CD4-positive, alpha-beta T cell (primary cell): ENCODE measurements around the gene LAMA4. TPM values are rescaled to one million over a fixed set of nuclear protein-coding genes. Genes with fewer than 3 reads are reported as not detected.

ENCODE experiments used
- ATAC-seq: fragments of 200-7000 bp; cut with Tn5 transposase; one replicate; pipeline ENCODE4 v1.10.0; 2022; ENCODE audit warnings: mild to moderate bottlenecking; ENCODE audit not compliant: poor library complexity
- CTCF ChIA-PET: fragments of 350-600 bp; sonication (Branson Sonifier 250); formaldehyde crosslinking; loops from one replicate; lab custom pipeline; 2021; ENCODE audit warnings: antibody characterized with exemption, inconsistent platforms; lab: Charles Lee
- POLR2A ChIA-PET: fragments of 350-600 bp; sonication (Branson Sonifier 250); formaldehyde crosslinking; loops from one replicate; lab custom pipeline; 2021; ENCODE audit warnings: antibody characterized with exemption, inconsistent platforms; lab: Charles Lee
- DNase-seq, 14 experiments: peaks; one replicate each; pipeline ENCODE4 v3.0.0-alpha.2; 2013 to 2020; ENCODE audit warnings: mixed read lengths in 2 of 14
- H3K27ac ChIP-seq, 2 donors: one replicate each; pipeline versions ENCODE4 v1.5.1 to v1.7.0; 2013; ENCODE audit warnings: low read length in 2 of 2, low read depth in 1 of 2, mild to moderate bottlenecking in 1 of 2
- H3K27me3 ChIP-seq, 2 experiments: 1 replicate in 1 of 2; 2 replicates in 1 of 2; pipeline versions ENCODE4 v1.6.1 to v1.7.0; 2013; ENCODE audit warnings: low read length in 2 of 2, control low read depth in 1 of 2, mild to moderate bottlenecking in 1 of 2, moderate library complexity in 1 of 2; ENCODE audit not compliant: insufficient read depth in 2 of 2, control insufficient read depth in 1 of 2
- H3K36me3 ChIP-seq: one replicate; pipeline ENCODE4 v1.6.1; 2013; ENCODE audit warnings: low read length, control low read depth; ENCODE audit not compliant: insufficient read depth
- H3K4me1 ChIP-seq: one replicate; pipeline ENCODE4 v1.6.1; 2013; ENCODE audit warnings: low read length, control low read depth; ENCODE audit not compliant: insufficient read depth
- H3K4me3 ChIP-seq: one replicate; pipeline ENCODE4 v1.5.1; 2013; ENCODE audit warnings: mild to moderate bottlenecking, low read length, moderate library complexity
- H3K9me3 ChIP-seq, 2 experiments: 1 replicate in 1 of 2; 2 replicates in 1 of 2; pipeline versions ENCODE4 v1.6.1 to v1.7.0; 2013; ENCODE audit warnings: low read length in 2 of 2, mild to moderate bottlenecking in 2 of 2, control low read depth in 1 of 2, moderate library complexity in 1 of 2; ENCODE audit not compliant: control insufficient read depth in 1 of 2, insufficient read depth in 1 of 2
- H3K27ac Mint-ChIP-seq: one replicate; pipeline ENCODE4 v1.8.0; 2020; ENCODE audit warnings: mixed read lengths
- H3K27me3 Mint-ChIP-seq: one replicate; pipeline ENCODE4 v1.8.0; 2021; ENCODE audit warnings: mixed read lengths
- H3K36me3 Mint-ChIP-seq: one replicate; pipeline ENCODE4 v1.8.0; 2021; ENCODE audit warnings: low read depth, mixed read lengths
- H3K4me1 Mint-ChIP-seq: one replicate; pipeline ENCODE4 v1.8.0; 2021; ENCODE audit warnings: low read depth, mixed read lengths
- H3K4me3 Mint-ChIP-seq: one replicate; pipeline ENCODE4 v1.8.0; 2020; ENCODE audit warnings: mild to moderate bottlenecking, mixed read lengths
- H3K9me3 Mint-ChIP-seq: one replicate; pipeline ENCODE4 v1.8.0; 2020; ENCODE audit warnings: mixed read lengths
- intact Hi-C, 2 experiments: fragments of 100-400 bp; cut with DNase I in 1 of 2; cut with micrococcal nuclease in 1 of 2; formaldehyde crosslinking; loops; one replicate each; pipeline versions ENCODE4 v1.15.1 to v1.9.0; 2023 to 2025; cut with DNase I, micrococcal nuclease
- total RNA-seq, 174 experiments: library from RNA in 2 of 174; stranded (reverse) in 2 of 174; gene quantifications; one replicate each; pipeline ENCODE4 v1.2.3 and lab custom pipeline; 2021 to 2026
- TF ChIP-seq, protein P1 (sequence below): fragments of 200-600 bp; IDR thresholded peaks from one replicate; pipeline ENCODE4 v1.8.0; 2022; ENCODE audit warnings: antibody characterized with exemption, mild to moderate bottlenecking

Gene LAMA4
- total RNA-seq, 2 experiments from 2014 or later, result not detected

DNA sequence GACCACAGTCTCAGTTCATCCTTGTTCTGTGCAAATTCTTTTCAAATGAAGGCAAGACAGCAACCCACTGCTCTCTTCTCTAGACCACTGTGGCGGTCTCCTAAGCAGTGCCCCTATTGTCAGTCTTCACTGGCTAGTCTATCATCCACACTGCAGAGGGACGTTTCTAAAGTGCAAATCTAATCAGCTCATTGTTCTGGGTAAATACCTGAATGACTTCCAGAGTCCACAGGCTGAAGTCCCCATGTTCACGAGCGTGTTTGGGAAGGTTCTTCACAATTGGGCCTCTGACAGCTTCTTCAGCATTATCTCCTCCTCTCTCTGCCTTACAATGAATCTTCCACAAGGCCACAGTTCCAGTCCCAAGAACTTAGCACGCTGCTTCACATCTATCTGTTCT, 73.2 kb downstream of the LAMA4 start:
- Histone ChIP-seq H3K4me1 (no peaks in the 10 kb centered on the region), H3K9me3 (no peaks in the 10 kb centered on the region), H3K36me3 (no peaks in the 10 kb centered on the region), H3K27ac (no peak overlapping the region), H3K4me3 (no peak overlapping the region), H3K27me3 (peaks cover 7 to 16% of the 10 kb centered on the region in 2 experiments)
- no peaks in the 10 kb centered on the region for H3K36me3 Mint-ChIP-seq
- ChIA-PET CTCF (interaction anchor here (1.6 kb wide), 1 partner anchor 1678 kb away, joined by 4 read pairs; no protein-coding TSS in a partner anchor), POLR2A (no interaction called here)
- TF ChIP-seq, protein P1, sequence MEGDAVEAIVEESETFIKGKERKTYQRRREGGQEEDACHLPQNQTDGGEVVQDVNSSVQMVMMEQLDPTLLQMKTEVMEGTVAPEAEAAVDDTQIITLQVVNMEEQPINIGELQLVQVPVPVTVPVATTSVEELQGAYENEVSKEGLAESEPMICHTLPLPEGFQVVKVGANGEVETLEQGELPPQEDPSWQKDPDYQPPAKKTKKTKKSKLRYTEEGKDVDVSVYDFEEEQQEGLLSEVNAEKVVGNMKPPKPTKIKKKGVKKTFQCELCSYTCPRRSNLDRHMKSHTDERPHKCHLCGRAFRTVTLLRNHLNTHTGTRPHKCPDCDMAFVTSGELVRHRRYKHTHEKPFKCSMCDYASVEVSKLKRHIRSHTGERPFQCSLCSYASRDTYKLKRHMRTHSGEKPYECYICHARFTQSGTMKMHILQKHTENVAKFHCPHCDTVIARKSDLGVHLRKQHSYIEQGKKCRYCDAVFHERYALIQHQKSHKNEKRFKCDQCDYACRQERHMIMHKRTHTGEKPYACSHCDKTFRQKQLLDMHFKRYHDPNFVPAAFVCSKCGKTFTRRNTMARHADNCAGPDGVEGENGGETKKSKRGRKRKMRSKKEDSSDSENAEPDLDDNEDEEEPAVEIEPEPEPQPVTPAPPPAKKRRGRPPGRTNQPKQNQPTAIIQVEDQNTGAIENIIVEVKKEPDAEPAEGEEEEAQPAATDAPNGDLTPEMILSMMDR, result no peak
- DNase-seq (no peak), ATAC-seq (no peak)
- no peak overlapping the region for H3K27ac Mint-ChIP-seq
- no peak overlapping the region for H3K4me3 Mint-ChIP-seq
- H3K4me1 Mint-ChIP-seq, result no peaks in the 10 kb centered on the region
- no peaks in the 10 kb centered on the region for H3K9me3 Mint-ChIP-seq
- H3K27me3 Mint-ChIP-seq, result peaks cover 31% of the 10 kb centered on the region
- intact Hi-C loops, result loop anchor here in 1 of 2 experiments (2.0 to 5.0 kb wide), 2 partner anchors 1676 to 1728 kb away; partner anchors contain the start of gene MARCKS

DNA sequence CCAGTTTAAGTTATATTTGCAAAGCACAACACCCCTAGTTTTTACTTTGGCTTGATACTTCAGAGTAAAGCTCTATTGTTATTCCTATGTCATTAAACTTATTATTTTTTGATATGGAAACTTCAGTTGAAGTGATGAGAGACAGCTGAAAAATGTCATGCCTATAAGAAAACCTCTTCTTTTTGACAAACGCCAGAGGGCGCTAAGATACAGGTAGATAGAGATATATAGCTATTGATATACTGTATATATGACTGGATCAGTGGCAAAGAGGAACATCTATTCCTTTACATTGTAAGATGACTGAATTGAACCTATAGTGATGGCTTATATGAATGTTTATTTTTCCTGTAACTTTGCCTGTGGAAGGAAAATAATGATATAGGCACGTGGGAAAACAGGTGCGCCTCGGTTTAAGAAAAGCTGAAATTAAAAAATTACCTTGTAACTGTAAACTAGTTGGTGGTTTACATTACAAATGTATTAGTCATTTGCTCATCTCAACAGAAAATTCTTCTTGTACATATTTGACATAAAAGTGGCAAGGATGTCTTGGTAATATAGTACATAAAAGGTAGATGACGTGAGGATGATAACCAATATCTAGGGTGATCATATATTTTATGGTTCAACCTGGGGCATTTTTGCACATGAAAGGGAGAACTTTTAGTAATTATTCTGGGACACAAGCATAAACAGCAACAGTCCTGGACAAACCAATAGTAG, 74.1 kb downstream of the LAMA4 start:
- Histone ChIP-seq H3K9me3 (no peaks in the 10 kb centered on the region), H3K36me3 (no peaks in the 10 kb centered on the region), H3K27me3 (peaks cover 10 to 13% of the 10 kb centered on the region in 2 experiments), H3K4me3 (no peak overlapping the region), H3K4me1 (no peaks in the 10 kb centered on the region), H3K27ac (no peak overlapping the region)
- peak in 9 of 14 experiments; percentile 3 to 83 (median 39) for DNase-seq
- peaks cover 31% of the 10 kb centered on the region for H3K27me3 Mint-ChIP-seq
- H3K9me3 Mint-ChIP-seq, result no peaks in the 10 kb centered on the region
- no peak overlapping the region for H3K27ac Mint-ChIP-seq
- peak; percentile 52 for ATAC-seq
- no peaks in the 10 kb centered on the region for H3K4me1 Mint-ChIP-seq
- ChIA-PET CTCF (interaction anchor here (0.6 to 1.6 kb wide), 12 partner anchors 9 to 1729 kb away, joined by 3 to 11 read pairs (median 4); no protein-coding TSS in a partner anchor), POLR2A (no interaction called here)
- H3K4me3 Mint-ChIP-seq, result no peak overlapping the region
- no peaks in the 10 kb centered on the region for H3K36me3 Mint-ChIP-seq
- intact Hi-C loops, result loop anchor here (1.0 to 5.0 kb wide), 7 partner anchors 132 to 1756 kb away; partner anchors contain the start of gene MARCKS (in 1 of the 2)
- TF ChIP-seq, protein P1, result peak; percentile 80

- TF ChIP-seq, protein P1, result no peak
- Mint-ChIP-seq H3K9me3 (no peaks in the 10 kb centered on the region), H3K4me3 (no peak overlapping the region), H3K36me3 (no peaks in the 10 kb centered on the region), H3K27me3 (peaks cover 31% of the 10 kb centered on the region), H3K27ac (no peak overlapping the region), H3K4me1 (no peaks in the 10 kb centered on the region)
- peaks cover 11 to 13% of the 10 kb centered on the region in 2 experiments for H3K27me3 ChIP-seq
- ChIA-PET CTCF (interaction anchor here (0.6 to 1.6 kb wide), 11 partner anchors 12 to 1730 kb away, joined by 3 to 11 read pairs (median 4); no protein-coding TSS in a partner anchor), POLR2A (no interaction called here)
- no peaks in the 10 kb centered on the region for H3K4me1 ChIP-seq
- no peaks in the 10 kb centered on the region for H3K9me3 ChIP-seq
- ATAC-seq (no peak), DNase-seq (no peak)
- no peak overlapping the region for H3K4me3 ChIP-seq
- no peak overlapping the region for H3K27ac ChIP-seq
- no peaks in the 10 kb centered on the region for H3K36me3 ChIP-seq
- intact Hi-C loops, result loop anchor here (1.0 to 5.0 kb wide), 7 partner anchors 133 to 1757 kb away; partner anchors contain the start of gene MARCKS (in 1 of the 2)
Measured at GRCh38 chr6:112179631-112180030, 74.7 kb downstream of the LAMA4 start.
